Subcutaneous adipose tissue (tissue), 4 donors: ENCODE results near the gene TXNL4A. TPM values are rescaled to one million over a fixed set of nuclear protein-coding genes. Genes with fewer than 3 reads are reported as not detected.

Source experiments
- total RNA-seq, 4 donors: library from RNA; depleted of rRNA; stranded (reverse); fragments of >200 nt; gene quantifications; one replicate each; pipeline ENCODE4 v1.1.0, GENCODE V29; 2016
- TF ChIP-seq, protein P1 (sequence below): fragments of 450-650 bp; IDR thresholded peaks from one replicate; pipeline ENCODE4 v1.5.1; 2016; ENCODE audit warnings: low read depth, mild to moderate bottlenecking, control low read depth, antibody characterized with exemption, moderate library complexity

The TXNL4A gene
- total RNA-seq, 4 donors from 2014 or later: 22.9 to 53.3 (median 28.1) TPM

- TF ChIP-seq, protein P1, sequence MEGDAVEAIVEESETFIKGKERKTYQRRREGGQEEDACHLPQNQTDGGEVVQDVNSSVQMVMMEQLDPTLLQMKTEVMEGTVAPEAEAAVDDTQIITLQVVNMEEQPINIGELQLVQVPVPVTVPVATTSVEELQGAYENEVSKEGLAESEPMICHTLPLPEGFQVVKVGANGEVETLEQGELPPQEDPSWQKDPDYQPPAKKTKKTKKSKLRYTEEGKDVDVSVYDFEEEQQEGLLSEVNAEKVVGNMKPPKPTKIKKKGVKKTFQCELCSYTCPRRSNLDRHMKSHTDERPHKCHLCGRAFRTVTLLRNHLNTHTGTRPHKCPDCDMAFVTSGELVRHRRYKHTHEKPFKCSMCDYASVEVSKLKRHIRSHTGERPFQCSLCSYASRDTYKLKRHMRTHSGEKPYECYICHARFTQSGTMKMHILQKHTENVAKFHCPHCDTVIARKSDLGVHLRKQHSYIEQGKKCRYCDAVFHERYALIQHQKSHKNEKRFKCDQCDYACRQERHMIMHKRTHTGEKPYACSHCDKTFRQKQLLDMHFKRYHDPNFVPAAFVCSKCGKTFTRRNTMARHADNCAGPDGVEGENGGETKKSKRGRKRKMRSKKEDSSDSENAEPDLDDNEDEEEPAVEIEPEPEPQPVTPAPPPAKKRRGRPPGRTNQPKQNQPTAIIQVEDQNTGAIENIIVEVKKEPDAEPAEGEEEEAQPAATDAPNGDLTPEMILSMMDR: no peak
Observed at GRCh38 chr18:79987566-79987965, 797 bp downstream of the TXNL4A start.

DNA sequence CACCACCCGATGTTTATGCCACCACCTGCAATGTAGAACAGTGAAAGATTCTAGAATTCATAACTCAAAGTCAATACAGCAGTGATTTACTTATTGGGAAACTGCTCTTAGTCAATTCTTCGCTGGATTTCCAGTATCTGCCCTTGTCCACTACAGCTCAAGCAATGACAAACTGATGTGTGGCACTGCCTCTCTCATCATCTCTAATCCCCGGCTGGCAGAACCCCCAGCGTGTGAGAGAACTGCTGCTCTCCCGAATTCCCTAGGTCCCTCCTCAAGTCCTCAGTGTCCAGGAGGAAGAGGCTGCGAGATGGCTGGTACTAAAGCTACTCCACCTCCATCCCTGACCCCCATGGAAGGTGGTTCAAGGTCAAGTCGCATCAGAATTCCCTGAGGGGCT is 1.6 kb downstream of the TXNL4A start:
- TF ChIP-seq, protein P1: no peak

DNA sequence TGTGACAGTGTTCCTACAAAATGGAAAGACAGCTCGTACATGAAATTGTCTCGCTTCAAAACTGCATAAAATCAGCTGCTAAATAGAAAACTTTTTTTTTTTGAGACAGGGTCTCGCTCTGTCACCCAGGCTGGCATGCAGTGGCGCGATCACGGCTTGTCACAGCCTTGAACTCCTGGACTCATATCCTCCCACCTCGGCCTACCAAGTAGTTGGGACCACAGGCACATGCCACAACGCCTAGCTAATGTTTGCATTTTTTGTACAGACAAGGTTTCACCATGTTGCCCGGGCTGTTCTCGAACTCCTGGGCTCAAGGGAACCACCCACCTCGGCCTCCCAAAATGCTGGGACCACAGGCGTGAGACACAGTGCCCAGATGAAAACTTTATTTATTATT is 3.2 kb downstream of the TXNL4A start:
- TF ChIP-seq, protein P1: no peak

- TF ChIP-seq, protein P1: no peak
Observed at GRCh38 chr18:79983793-79984192, 4.6 kb downstream of the TXNL4A start.

- TF ChIP-seq, protein P1: no peak
Observed at GRCh38 chr18:79983253-79983652, 5.1 kb downstream of the TXNL4A start.

DNA sequence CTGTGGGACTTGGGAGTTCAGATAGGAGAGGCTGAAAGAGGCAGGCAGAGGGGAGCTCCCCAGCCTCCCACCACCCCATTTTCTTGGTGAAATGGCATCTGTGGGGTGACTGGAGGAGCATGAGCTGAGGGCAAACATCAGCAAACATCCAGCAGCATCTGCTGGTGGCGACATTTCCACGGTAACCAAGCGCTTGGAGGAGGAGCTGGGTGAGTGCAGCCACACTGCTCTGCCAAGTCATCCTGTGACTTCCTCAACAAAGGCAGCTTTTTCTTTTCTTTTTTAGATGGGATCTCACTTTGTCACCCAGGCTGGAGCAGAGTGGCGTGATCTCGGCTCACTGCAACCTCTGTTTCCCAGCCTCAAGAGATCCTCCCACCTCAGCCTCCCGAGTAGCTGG is 5.6 kb downstream of the TXNL4A start:
- TF ChIP-seq, protein P1: no peak

- TF ChIP-seq, protein P1: no peak
Observed at GRCh38 chr18:79980585-79980984, 7.8 kb downstream of the TXNL4A start.
